ENCODE measurements around the gene DENND4B.

- TF ChIP-seq CTCF (IDR thresholded peaks at IDR 0.05) = no peak
- no peak for TF ChIP-seq EZH2phosphoT487 (IDR thresholded peaks at IDR 0.05)
- TF ChIP-seq EZH2 (IDR thresholded peaks at IDR 0.05) = no peak
These were observed 5.3 kb upstream of the DENND4B start for GRCh38 chr1:153951801-153952200.
